Memory B cell (primary cell): ENCODE data around the gene NCOA1.
A peak's percentile ranks its signal among the peaks of the same experiment; 100 is the strongest.
"Not testable (repeated sequence)": the region's sequence is repeated elsewhere in the genome, so short reads cannot be mapped to it uniquely, and the experiment has no call there.

Source experiments
- ATAC-seq: fragments of 150-1000 bp; cut with Tn5 transposase; 2 replicates; pipeline ENCODE4 v1.10.0; 2021; ENCODE audit warnings: low read depth, mild to moderate bottlenecking, moderate library complexity
- DNase-seq, 2 donors: peaks; one replicate each; pipeline ENCODE4 v3.0.0; 2022; ENCODE audit warnings: low spot score in 2 of 2
- H3K27ac Mint-ChIP-seq: one replicate; pipeline ENCODE4 v1.8.0; 2022; ENCODE audit warnings: mild to moderate bottlenecking, moderate library complexity, mixed read lengths
- H3K27me3 Mint-ChIP-seq: one replicate; pipeline ENCODE4 v1.8.0; 2022; ENCODE audit warnings: mixed read lengths
- H3K36me3 Mint-ChIP-seq: one replicate; pipeline ENCODE4 v1.8.0; 2022; ENCODE audit warnings: mild to moderate bottlenecking, mixed read lengths
- H3K4me1 Mint-ChIP-seq: one replicate; pipeline ENCODE4 v1.8.0; 2022; ENCODE audit warnings: mixed read lengths
- H3K4me3 Mint-ChIP-seq: one replicate; pipeline ENCODE4 v1.8.0; 2022; ENCODE audit warnings: mild to moderate bottlenecking, moderate library complexity, mixed read lengths
- H3K9me3 Mint-ChIP-seq: one replicate; pipeline ENCODE4 v1.8.0; 2022; ENCODE audit warnings: mixed read lengths

Gene NCOA1

GRCh38 chr2:24779116-24779515 is 288.1 kb downstream of the NCOA1 start:
- Mint-ChIP-seq H3K4me3 (no peak overlapping the region), H3K36me3 (peaks cover 2% of the 10 kb centered on the region)
- ATAC-seq = no peak

GRCh38 chr2:24783641-24784040 is 292.6 kb downstream of the NCOA1 start:
- Mint-ChIP-seq H3K9me3 (peaks cover 3% of the 10 kb centered on the region), H3K4me1 (peaks cover 15% of the 10 kb centered on the region)

More at GRCh38 chr2:24779116-24779515, 288.1 kb downstream of the NCOA1 start:
- Mint-ChIP-seq H3K27ac (no peak overlapping the region), H3K9me3 (peaks cover 4% of the 10 kb centered on the region), H3K4me1 (peaks cover 4% of the 10 kb centered on the region), H3K27me3 (peaks cover 4% of the 10 kb centered on the region)
- no peak for DNase-seq

GRCh38 chr2:24785671-24786321 is 294.7 kb downstream of the NCOA1 start:
- ATAC-seq (peak; percentile 96), DNase-seq (peak; percentile 47 to 66)
- H3K27ac Mint-ChIP-seq = peak overlapping the region; percentile 88
- no peaks in the 10 kb centered on the region for H3K9me3 Mint-ChIP-seq
- peaks cover 9% of the 10 kb centered on the region for H3K36me3 Mint-ChIP-seq
- H3K27me3 Mint-ChIP-seq = no peaks in the 10 kb centered on the region
- H3K4me3 Mint-ChIP-seq = peak overlapping the region; percentile 64
- peaks cover 15% of the 10 kb centered on the region for H3K4me1 Mint-ChIP-seq

More at GRCh38 chr2:24783641-24784040, 292.6 kb downstream of the NCOA1 start:
- Mint-ChIP-seq H3K4me3 (no peak overlapping the region), H3K36me3 (peaks cover 5% of the 10 kb centered on the region), H3K27ac (no peak overlapping the region), H3K27me3 (peaks cover 3% of the 10 kb centered on the region)
- ATAC-seq (no peak), DNase-seq (no peak)

- DNase-seq = no peak
- no peak for ATAC-seq
- Mint-ChIP-seq H3K9me3 (no peaks in the 10 kb centered on the region), H3K4me1 (peaks cover 20% of the 10 kb centered on the region), H3K4me3 (no peak overlapping the region), H3K27me3 (no peaks in the 10 kb centered on the region), H3K27ac (no peak overlapping the region), H3K36me3 (peaks cover 9% of the 10 kb centered on the region)
Observed at GRCh38 chr2:24787532-24787931, 296.5 kb downstream of the NCOA1 start.

GRCh38 chr2:24788816-24789215 is 297.8 kb downstream of the NCOA1 start:
- H3K4me1 Mint-ChIP-seq = peaks cover 25% of the 10 kb centered on the region

GRCh38 chr2:24791452-24791851 is 300.4 kb downstream of the NCOA1 start:
- ATAC-seq (no peak), DNase-seq (no peak)
- H3K27ac Mint-ChIP-seq = no peak overlapping the region
- no peaks in the 10 kb centered on the region for H3K27me3 Mint-ChIP-seq
- peaks cover 15% of the 10 kb centered on the region for H3K4me1 Mint-ChIP-seq
- H3K9me3 Mint-ChIP-seq = no peaks in the 10 kb centered on the region
- peaks cover 9% of the 10 kb centered on the region for H3K36me3 Mint-ChIP-seq
- H3K4me3 Mint-ChIP-seq = no peak overlapping the region

More at GRCh38 chr2:24788816-24789215, 297.8 kb downstream of the NCOA1 start:
- Mint-ChIP-seq H3K27ac (peak overlapping the region; percentile 67), H3K36me3 (peaks cover 9% of the 10 kb centered on the region), H3K27me3 (no peaks in the 10 kb centered on the region), H3K4me3 (no peak overlapping the region), H3K9me3 (no peaks in the 10 kb centered on the region)
- no peak for ATAC-seq
- no peak for DNase-seq

GRCh38 chr2:24792542-24792873 is 301.5 kb downstream of the NCOA1 start:
- Mint-ChIP-seq H3K4me1 (peaks cover 20% of the 10 kb centered on the region), H3K27me3 (no peaks in the 10 kb centered on the region), H3K4me3 (peak overlapping the region; percentile 99), H3K27ac (peak overlapping the region; percentile 99), H3K36me3 (peaks cover 15% of the 10 kb centered on the region), H3K9me3 (no peaks in the 10 kb centered on the region)
- no peak for ATAC-seq
- DNase-seq = no peak

- Mint-ChIP-seq H3K27ac (peak within 1 kb of the TSS; percentile 99), H3K4me3 (peak within 1 kb of the TSS; percentile 99), H3K27me3 (no peaks in the 10 kb centered on the region), H3K36me3 (peaks cover 20% of the 10 kb centered on the region), H3K4me1 (peaks cover 20% of the 10 kb centered on the region), H3K9me3 (no peaks in the 10 kb centered on the region)
- peak; percentile 93 to 97 for DNase-seq
- ATAC-seq = peak; percentile 96
Observed at GRCh38 chr2:24792874-24793760, 302.1 kb downstream of the NCOA1 start, which contains the start of the genes CENPO and PTRHD1. CENPO (plus strand) TSS chr2:24793425; CDS start chr2:24793920, 495 bp downstream. PTRHD1 (minus strand) TSS chr2:24793391; CDS start chr2:24793377, 14 bp downstream.

- peaks cover 20% of the 10 kb centered on the region for H3K4me1 Mint-ChIP-seq
- H3K4me3 Mint-ChIP-seq = peak overlapping the region; percentile 99
- peak overlapping the region; percentile 99 for H3K27ac Mint-ChIP-seq
- H3K9me3 Mint-ChIP-seq = no peaks in the 10 kb centered on the region
- ATAC-seq (no peak), DNase-seq (no peak)
- H3K27me3 Mint-ChIP-seq = no peaks in the 10 kb centered on the region
- H3K36me3 Mint-ChIP-seq = peaks cover 17% of the 10 kb centered on the region
Observed at GRCh38 chr2:24793761-24794435, 302.8 kb downstream of the NCOA1 start.

- Mint-ChIP-seq H3K27ac (no peak overlapping the region), H3K36me3 (peaks cover 23% of the 10 kb centered on the region), H3K27me3 (no peaks in the 10 kb centered on the region), H3K4me1 (peaks cover 15% of the 10 kb centered on the region), H3K4me3 (no peak overlapping the region), H3K9me3 (no peaks in the 10 kb centered on the region)
- no peak for DNase-seq
- ATAC-seq = no peak
Observed at GRCh38 chr2:24797644-24798043, 306.6 kb downstream of the NCOA1 start.

- not testable (repeated sequence) for DNase-seq, H3K4me3 Mint-ChIP-seq, ATAC-seq, H3K27ac Mint-ChIP-seq, H3K9me3 Mint-ChIP-seq, H3K27me3 Mint-ChIP-seq
- H3K36me3 Mint-ChIP-seq = peaks cover 35% of the 10 kb centered on the region
- peaks cover 12% of the 10 kb centered on the region for H3K4me1 Mint-ChIP-seq
Observed at GRCh38 chr2:24800487-24800886, 309.4 kb downstream of the NCOA1 start.

GRCh38 chr2:24805811-24806660 is 315.0 kb downstream of the NCOA1 start:
- H3K9me3 Mint-ChIP-seq, DNase-seq, H3K27ac Mint-ChIP-seq, H3K4me1 Mint-ChIP-seq, H3K4me3 Mint-ChIP-seq, ATAC-seq, H3K27me3 Mint-ChIP-seq: not testable (repeated sequence)
- peaks cover 29% of the 10 kb centered on the region for H3K36me3 Mint-ChIP-seq

GRCh38 chr2:24806661-24807036 is 315.6 kb downstream of the NCOA1 start:
- peaks cover 2% of the 10 kb centered on the region for H3K4me1 Mint-ChIP-seq
- peaks cover 29% of the 10 kb centered on the region for H3K36me3 Mint-ChIP-seq
- ATAC-seq = no peak
- H3K27ac Mint-ChIP-seq = no peak overlapping the region
- no peak overlapping the region for H3K4me3 Mint-ChIP-seq
- H3K27me3 Mint-ChIP-seq = no peaks in the 10 kb centered on the region
- peaks cover 7% of the 10 kb centered on the region for H3K9me3 Mint-ChIP-seq
- no peak for DNase-seq
